CD4-positive, alpha-beta T cell (primary cell): ENCODE measurements around the gene ONECUT1. TPM values are rescaled to one million over a fixed set of nuclear protein-coding genes. Genes with fewer than 3 reads are reported as not detected.
"Not testable (repeated sequence)": the region's sequence is repeated elsewhere in the genome, so short reads cannot be mapped to it uniquely, and the experiment has no call there.

Experiments used
- ATAC-seq: fragments of 200-7000 bp; cut with Tn5 transposase; one replicate; pipeline ENCODE4 v1.10.0; 2022; ENCODE audit warnings: mild to moderate bottlenecking; ENCODE audit not compliant: poor library complexity
- CTCF ChIA-PET: fragments of 350-600 bp; sonication (Branson Sonifier 250); formaldehyde crosslinking; loops from one replicate; lab custom pipeline; 2021; ENCODE audit warnings: antibody characterized with exemption, inconsistent platforms; lab: Charles Lee
- POLR2A ChIA-PET: fragments of 350-600 bp; sonication (Branson Sonifier 250); formaldehyde crosslinking; loops from one replicate; lab custom pipeline; 2021; ENCODE audit warnings: antibody characterized with exemption, inconsistent platforms; lab: Charles Lee
- DNase-seq, 14 experiments: peaks; one replicate each; pipeline ENCODE4 v3.0.0-alpha.2; 2013 to 2020; ENCODE audit warnings: mixed read lengths in 2 of 14
- H3K27ac ChIP-seq, 2 donors: one replicate each; pipeline versions ENCODE4 v1.5.1 to v1.7.0; 2013; ENCODE audit warnings: low read length in 2 of 2, low read depth in 1 of 2, mild to moderate bottlenecking in 1 of 2
- H3K27me3 ChIP-seq, 2 experiments: 1 replicate in 1 of 2; 2 replicates in 1 of 2; pipeline versions ENCODE4 v1.6.1 to v1.7.0; 2013; ENCODE audit warnings: low read length in 2 of 2, control low read depth in 1 of 2, mild to moderate bottlenecking in 1 of 2, moderate library complexity in 1 of 2; ENCODE audit not compliant: insufficient read depth in 2 of 2, control insufficient read depth in 1 of 2
- H3K36me3 ChIP-seq: one replicate; pipeline ENCODE4 v1.6.1; 2013; ENCODE audit warnings: low read length, control low read depth; ENCODE audit not compliant: insufficient read depth
- H3K4me1 ChIP-seq: one replicate; pipeline ENCODE4 v1.6.1; 2013; ENCODE audit warnings: low read length, control low read depth; ENCODE audit not compliant: insufficient read depth
- H3K4me3 ChIP-seq: one replicate; pipeline ENCODE4 v1.5.1; 2013; ENCODE audit warnings: mild to moderate bottlenecking, low read length, moderate library complexity
- H3K9me3 ChIP-seq, 2 experiments: 1 replicate in 1 of 2; 2 replicates in 1 of 2; pipeline versions ENCODE4 v1.6.1 to v1.7.0; 2013; ENCODE audit warnings: low read length in 2 of 2, mild to moderate bottlenecking in 2 of 2, control low read depth in 1 of 2, moderate library complexity in 1 of 2; ENCODE audit not compliant: control insufficient read depth in 1 of 2, insufficient read depth in 1 of 2
- H3K27ac Mint-ChIP-seq: one replicate; pipeline ENCODE4 v1.8.0; 2020; ENCODE audit warnings: mixed read lengths
- H3K27me3 Mint-ChIP-seq: one replicate; pipeline ENCODE4 v1.8.0; 2021; ENCODE audit warnings: mixed read lengths
- H3K36me3 Mint-ChIP-seq: one replicate; pipeline ENCODE4 v1.8.0; 2021; ENCODE audit warnings: low read depth, mixed read lengths
- H3K4me1 Mint-ChIP-seq: one replicate; pipeline ENCODE4 v1.8.0; 2021; ENCODE audit warnings: low read depth, mixed read lengths
- H3K4me3 Mint-ChIP-seq: one replicate; pipeline ENCODE4 v1.8.0; 2020; ENCODE audit warnings: mild to moderate bottlenecking, mixed read lengths
- H3K9me3 Mint-ChIP-seq: one replicate; pipeline ENCODE4 v1.8.0; 2020; ENCODE audit warnings: mixed read lengths
- CTCF ChIP-seq: fragments of 200-600 bp; IDR thresholded peaks from one replicate; pipeline ENCODE4 v1.8.0; 2022; ENCODE audit warnings: antibody characterized with exemption, mild to moderate bottlenecking
- intact Hi-C, 2 experiments: fragments of 100-400 bp; cut with DNase I in 1 of 2; cut with micrococcal nuclease in 1 of 2; formaldehyde crosslinking; loops; one replicate each; pipeline versions ENCODE4 v1.15.1 to v1.9.0; 2023 to 2025; cut with DNase I, micrococcal nuclease
- polyA plus RNA-seq, 2 donors: library from polyadenylated mRNA; unstranded; fragments of 120-200 nt; gene quantifications; one replicate each; pipeline ENCODE4 v1.2.1, GENCODE V29; 2013
- total RNA-seq, 174 experiments: library from RNA in 2 of 174; stranded (reverse) in 2 of 174; gene quantifications; one replicate each; pipeline ENCODE4 v1.2.3 and lab custom pipeline; 2021 to 2026

ONECUT1 gene
- total RNA-seq (not detected), total RNA-seq (lab: John Stamatoyannopoulos, UW) (0 to 0.17 (median 0) reads per million in 172 experiments)
- not detected for polyA plus RNA-seq (2013, experiment 1 of 2)
- polyA plus RNA-seq (2013, experiment 2 of 2) = not detected

DNA sequence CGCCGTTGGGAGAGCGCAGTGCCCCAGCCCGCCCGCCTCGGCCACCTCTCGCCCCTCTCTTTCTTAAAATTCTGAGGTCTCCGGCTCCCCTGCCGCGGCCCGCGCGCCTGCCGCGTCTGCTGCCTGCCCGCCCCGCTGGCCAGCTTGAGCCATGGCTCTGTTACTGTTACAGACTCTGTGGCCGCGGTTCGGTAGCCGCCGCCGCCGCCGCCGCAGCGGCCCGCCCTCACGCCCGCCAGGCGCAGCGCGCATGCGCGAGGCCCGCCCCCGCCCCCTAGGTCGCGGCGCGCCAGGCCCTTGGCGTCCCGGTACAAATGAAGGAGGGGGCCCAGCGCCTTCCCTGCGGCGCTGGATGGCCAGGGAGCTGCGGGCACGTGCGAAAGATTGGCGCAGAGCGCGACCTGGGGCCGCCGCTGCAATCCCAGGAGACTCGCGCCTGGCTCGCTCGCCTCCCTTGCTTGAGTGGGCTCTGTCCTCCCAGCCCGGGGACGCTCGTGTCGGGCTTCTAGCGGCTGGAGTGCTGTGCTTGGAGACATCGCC is at the start of gene ONECUT1:
Gene ONECUT1 (minus strand): TSS at position 168 of the 540 bp plus-strand sequence. CDS start 452 bp downstream, outside the sequence.
- Histone ChIP-seq H3K36me3 (no peaks in the 10 kb centered on the region), H3K27ac (no peak within 1 kb of the TSS), H3K9me3 (peaks cover 0 to 61% of the 10 kb centered on the region in 2 experiments), H3K4me3 (peak within 1 kb of the TSS; percentile 45), H3K4me1 (peaks cover 49% of the 10 kb centered on the region), H3K27me3 (peaks cover 85 to 89% of the 10 kb centered on the region in 2 experiments)
- Mint-ChIP-seq H3K4me1 (peaks cover 23% of the 10 kb centered on the region), H3K36me3 (no peaks in the 10 kb centered on the region), H3K27me3 (peaks cover 95% of the 10 kb centered on the region), H3K4me3 (peak within 1 kb of the TSS; percentile 79), H3K27ac (no peak within 1 kb of the TSS), H3K9me3 (no peaks in the 10 kb centered on the region)
- DNase-seq (peak in 7 of 14 experiments; percentile 25 to 70 (median 51)), ATAC-seq (peak; percentile 38)
- CTCF ChIA-PET = no interaction called here
- POLR2A ChIA-PET = interaction anchor here (1.5 kb wide), 1 partner anchor 9 kb away, joined by 4 read pairs; no protein-coding TSS in a partner anchor
- intact Hi-C loops = no loop called here
- no peak for TF ChIP-seq CTCF

- intact Hi-C loops = no loop called here
- no peak for TF ChIP-seq CTCF
- DNase-seq (no peak), ATAC-seq (no peak)
- Histone ChIP-seq H3K4me1 (no peaks in the 10 kb centered on the region), H3K4me3 (no peak overlapping the region), H3K9me3 (peaks cover 0 to 5% of the 10 kb centered on the region in 2 experiments), H3K36me3 (no peaks in the 10 kb centered on the region), H3K27ac (no peak overlapping the region), H3K27me3 (peaks cover 0 to 6% of the 10 kb centered on the region in 2 experiments)
- ChIA-PET POLR2A (no interaction called here), CTCF (no interaction called here)
- no peaks in the 10 kb centered on the region for H3K4me1 Mint-ChIP-seq
- H3K4me3 Mint-ChIP-seq = no peak overlapping the region
- no peaks in the 10 kb centered on the region for H3K36me3 Mint-ChIP-seq
- no peak overlapping the region for H3K27ac Mint-ChIP-seq
- peaks cover 38% of the 10 kb centered on the region for H3K27me3 Mint-ChIP-seq
- peaks cover 5% of the 10 kb centered on the region for H3K9me3 Mint-ChIP-seq
Observed at GRCh38 chr15:52834379-52834778, 44.2 kb upstream of the ONECUT1 start.

GRCh38 chr15:52824169-52824942 is 34.2 kb upstream of the ONECUT1 start:
- DNase-seq, H3K4me1 Mint-ChIP-seq, H3K36me3 ChIP-seq, H3K9me3 ChIP-seq, CTCF ChIA-PET, H3K4me1 ChIP-seq, H3K27ac Mint-ChIP-seq, ATAC-seq, H3K4me3 ChIP-seq, intact Hi-C loops, H3K4me3 Mint-ChIP-seq, H3K36me3 Mint-ChIP-seq, POLR2A ChIA-PET, H3K27ac ChIP-seq, H3K9me3 Mint-ChIP-seq: not testable (repeated sequence)
- H3K27me3 ChIP-seq = peaks cover 10 to 11% of the 10 kb centered on the region in 2 experiments
- H3K27me3 Mint-ChIP-seq = peaks cover 59% of the 10 kb centered on the region
